Smooth muscle cell of the brain vasculature (primary cell): ENCODE measurements around the gene FAM174C.

Source experiments
- DNase-seq: peaks from one replicate; pipeline ENCODE4 v3.0.0-alpha.2; 2012; ENCODE audit warnings: low read depth, low spot score

The FAM174C gene

DNA sequence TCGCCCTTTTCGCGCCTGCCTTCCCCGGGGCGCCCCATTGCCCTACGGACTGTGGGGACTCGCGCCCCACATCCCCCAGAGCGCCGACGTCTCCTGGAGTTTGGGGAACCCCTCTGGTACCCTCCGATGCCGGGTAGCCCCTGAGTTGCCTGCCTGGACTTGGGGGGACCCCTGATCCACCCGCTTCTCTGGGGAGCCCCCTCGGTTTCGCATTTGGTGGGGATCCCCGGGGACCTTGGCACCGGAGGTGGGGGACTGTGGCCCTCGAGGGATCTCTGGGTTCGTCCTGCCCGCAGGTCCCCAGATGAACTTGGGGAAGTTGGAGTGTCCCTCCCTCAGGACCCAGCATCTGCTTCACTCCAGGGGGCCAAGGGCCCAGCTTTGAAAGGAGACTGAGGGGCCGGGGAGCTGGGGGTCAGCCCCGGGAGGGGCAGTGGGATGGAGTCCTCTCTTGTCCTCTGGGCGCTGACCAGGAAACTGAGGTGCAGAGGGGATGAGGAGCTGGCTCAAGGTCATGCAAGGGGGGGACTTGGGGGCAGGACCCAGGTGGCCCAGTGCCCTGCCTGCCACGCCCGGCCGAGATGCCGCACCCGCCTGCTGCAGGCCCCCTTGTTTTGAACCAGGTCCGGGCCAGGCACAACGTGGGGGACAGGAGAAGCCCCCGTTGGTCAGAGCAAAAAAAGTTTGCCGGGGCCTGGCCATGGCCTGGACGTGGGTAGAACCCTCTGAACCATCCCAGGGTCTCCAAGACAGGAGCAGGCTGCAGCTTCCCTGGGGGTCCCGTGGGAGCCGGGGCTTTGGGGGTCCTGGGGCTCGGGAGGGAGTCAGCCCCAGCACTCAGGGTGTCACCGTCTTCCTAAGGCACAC is 11.4 kb downstream of the FAM174C start:
- no peak for DNase-seq

DNA sequence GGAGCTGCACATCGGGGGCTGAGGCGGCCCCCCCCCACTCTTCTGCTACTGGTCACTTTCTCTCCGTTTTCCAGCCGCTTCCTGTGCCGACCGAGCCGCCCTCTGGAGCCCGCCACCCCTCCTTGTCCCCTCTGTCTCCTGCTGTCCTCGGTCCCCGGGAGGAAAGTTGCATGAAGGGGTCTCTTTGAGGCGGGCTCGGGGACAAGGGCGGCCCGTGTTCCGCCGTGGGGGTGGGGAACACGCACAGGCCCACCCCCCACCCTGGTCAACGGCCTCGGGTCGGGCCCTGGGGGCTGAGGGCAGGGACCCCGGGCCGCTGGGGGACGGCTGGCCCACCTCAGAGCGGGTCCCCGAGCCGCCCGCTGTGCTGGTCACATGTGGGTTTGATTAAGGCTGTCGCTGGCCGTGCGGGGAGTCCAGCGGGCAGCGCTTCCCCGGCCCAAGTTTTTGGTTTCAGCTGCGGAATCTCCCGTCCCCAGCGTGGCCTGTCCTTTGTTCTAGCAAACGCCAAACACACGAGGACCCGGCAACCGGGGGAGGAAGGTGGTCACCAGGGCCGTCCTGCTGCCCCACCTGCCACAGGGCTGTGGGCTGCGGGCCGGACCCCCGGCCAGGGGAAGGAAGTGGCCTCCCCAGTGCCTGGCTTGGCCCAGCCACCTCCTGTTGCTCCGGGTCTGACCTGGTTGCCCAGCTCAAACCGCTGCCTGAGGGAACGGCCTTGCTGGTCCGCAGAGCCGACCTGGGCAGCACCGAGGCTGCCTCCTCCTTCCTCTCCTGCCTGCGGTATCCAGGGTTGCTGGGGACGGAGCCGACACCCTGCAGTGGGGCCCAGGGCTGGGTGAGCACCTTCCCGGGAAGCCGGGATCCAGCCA is 12.3 kb downstream of the FAM174C start:
- DNase-seq = no peak

DNA sequence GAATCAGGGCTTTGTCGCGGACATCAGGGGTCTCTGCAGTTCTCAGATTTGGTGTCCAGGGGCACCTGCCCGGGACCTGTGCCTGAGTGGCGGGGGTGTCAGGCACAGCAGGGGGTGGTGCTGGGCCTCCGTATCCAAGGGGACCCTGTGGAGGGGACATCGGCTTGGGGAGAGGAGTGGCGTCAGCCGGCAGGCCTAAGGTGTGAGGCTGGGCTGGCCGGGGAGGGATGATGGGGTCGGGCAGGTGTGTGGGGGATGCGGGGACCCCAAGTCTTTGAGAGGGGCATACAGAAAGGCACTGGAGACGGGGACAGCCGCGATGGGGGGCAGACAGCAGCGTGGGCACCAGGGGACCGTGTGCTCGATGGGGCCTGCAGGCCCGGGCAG is 12.9 kb downstream of the FAM174C start:
- no peak for DNase-seq

DNA sequence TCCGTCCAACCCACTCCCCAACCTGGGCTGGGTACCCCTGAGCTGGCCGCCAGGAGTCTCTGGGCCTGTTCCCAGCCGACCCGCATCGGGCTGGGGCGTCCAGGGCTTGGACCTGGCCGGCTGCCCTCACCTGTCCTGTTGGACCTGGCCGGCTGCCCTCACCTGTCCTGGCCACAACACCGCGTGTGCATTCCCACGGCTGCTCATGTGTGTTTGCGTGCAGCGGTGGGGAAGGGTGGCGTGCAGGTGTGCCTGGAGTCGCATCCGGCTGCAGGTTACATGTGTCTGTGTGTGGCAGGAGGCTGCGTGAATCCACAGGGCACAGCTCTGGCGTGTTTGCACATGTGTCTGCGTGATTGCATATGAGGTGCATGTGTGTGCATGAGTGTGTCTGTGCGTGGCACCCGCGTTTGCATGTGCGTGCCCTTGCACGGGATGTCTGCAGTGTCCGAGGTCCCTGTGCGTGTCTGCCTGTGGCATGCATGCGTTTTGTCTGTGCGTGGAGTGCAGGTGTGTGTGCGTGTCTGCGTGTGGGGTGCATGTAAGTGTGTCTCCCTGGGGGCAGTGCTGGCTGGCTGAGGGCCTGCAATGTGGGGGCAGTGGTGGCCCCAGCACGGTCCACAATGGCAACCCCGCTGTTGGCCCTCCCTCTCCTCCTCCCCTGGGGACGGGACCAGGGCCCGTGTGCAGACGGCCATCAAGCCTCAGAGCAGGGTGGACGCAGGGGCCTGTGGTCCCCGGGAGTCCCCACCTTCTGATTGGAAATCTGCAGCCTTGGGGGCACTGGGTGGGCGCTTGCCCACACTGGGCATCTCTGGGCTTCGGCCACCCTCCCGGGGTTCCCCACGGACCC is 13.7 kb downstream of the FAM174C start:
- DNase-seq = no peak

DNA sequence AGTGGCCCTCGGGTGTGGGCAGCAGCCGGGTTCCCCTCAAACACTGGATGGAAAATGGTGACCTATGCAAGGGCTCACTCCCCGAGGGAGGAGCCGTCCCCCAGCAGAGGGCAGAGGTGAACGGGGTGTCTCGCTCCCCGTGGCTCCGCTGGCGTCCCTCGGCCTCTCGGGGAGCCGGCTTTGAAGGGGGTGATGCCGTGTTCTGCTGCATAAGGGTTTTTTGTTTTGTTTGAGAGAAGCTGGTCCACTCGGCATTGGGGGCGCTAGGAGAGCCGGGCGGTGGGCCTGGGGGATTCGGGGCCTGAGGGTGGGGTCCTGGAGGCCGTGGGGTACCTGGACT is 14.3 kb downstream of the FAM174C start:
- DNase-seq = no peak

DNA sequence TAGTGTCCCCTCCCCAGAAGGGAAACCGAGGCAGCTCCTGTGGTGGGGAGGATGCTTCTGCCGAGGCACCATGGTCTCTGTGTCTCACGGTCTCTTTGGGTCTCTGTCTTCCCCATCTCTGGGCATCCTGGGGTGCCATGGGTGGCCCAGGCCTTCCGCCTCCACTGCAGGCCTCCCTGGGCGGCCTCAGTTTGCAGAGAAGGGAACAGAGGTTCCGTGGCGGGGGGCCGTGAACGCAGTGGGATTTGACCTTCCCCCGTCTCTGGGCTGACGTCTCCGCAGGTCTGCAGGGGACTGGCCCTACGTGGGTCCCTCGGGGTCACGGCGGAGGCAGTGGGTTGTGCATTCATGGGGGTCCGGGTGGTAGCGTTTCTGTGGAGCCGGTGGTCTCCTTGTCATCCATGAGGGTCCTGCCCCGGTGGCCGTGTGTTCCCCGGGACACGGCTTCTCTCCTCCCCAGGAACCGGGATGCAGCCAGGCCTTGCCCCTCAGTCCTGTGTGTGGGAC is 14.9 kb downstream of the FAM174C start:
- no peak for DNase-seq

DNA sequence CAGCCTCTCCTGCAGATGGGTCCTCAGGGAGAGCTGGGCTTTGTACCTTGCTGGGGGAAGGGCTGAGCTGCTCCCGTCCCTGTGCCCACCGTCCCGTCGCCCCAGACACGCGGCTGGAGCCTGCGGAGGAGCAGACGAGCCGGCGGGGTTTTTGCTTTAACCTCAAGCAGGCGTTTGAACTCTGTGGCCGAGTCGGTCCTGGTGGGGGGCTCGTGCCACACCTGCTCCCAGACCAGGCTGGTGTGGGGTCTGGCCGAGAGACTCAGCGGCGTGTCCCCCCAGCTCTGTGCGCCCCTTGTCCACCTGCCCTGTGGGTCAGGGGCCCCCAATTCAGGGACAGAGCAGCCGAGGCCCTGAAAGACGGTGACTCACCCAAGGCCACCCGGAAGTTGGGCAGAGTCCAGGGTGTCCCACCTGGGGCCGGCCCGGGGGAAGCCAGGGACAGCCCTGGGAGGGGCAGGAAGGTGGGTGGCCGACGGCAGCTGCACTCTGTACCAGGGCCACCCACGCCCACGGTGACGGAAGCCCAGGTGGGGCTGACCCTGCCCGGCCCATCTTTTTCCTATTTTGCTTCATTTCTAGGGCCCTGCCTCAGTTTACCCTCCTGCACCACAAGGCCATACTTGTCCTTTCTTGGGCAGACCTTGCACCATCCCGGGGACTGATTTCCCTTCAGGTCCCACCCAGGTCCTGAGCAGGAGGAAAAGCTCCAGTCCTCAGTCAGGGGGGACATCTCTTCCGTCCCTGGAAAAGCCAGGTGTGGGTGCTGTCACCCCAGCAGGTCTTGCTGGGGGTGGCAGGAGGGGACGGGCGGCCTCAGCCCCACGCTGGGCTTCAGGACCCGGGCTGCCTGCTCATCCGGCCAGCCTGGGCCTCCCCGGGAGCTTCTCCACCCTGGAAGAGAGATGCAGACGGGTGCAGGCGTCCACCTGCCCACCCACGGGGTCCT is 15.6 kb downstream of the FAM174C start:
- no peak for DNase-seq

DNA sequence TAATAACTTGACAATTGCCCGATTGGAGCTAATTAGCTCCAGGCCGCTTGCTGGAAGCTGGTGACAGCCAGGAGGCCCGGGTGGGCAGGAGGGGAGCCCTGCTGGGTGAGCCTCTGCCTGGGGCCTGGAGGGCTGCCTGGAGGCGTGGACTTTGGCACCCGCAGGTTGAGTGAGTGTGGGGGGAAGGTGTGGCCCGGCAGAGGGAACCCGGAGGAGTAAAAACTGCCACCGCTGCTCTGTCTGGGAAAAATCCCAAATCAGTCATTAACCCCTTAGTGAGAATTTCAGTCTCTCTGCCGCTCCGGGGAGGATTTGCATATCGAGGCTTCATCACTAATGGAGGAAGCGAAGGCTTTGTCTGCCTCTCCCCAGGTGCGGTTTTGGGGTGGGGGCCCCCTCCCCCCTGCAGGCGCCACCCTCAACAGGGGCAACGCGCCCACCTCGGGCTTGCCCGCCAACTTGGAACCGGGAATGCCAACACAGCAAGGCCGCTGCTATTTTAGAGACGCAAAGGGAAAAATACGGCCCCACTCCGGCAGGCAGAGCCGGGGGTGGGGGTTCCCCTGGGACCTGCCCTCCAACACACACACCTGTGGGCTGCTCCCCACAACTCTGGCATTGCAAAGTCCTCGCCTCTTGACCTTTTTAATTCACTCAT is 16.6 kb downstream of the FAM174C start:
- no peak for DNase-seq

DNA sequence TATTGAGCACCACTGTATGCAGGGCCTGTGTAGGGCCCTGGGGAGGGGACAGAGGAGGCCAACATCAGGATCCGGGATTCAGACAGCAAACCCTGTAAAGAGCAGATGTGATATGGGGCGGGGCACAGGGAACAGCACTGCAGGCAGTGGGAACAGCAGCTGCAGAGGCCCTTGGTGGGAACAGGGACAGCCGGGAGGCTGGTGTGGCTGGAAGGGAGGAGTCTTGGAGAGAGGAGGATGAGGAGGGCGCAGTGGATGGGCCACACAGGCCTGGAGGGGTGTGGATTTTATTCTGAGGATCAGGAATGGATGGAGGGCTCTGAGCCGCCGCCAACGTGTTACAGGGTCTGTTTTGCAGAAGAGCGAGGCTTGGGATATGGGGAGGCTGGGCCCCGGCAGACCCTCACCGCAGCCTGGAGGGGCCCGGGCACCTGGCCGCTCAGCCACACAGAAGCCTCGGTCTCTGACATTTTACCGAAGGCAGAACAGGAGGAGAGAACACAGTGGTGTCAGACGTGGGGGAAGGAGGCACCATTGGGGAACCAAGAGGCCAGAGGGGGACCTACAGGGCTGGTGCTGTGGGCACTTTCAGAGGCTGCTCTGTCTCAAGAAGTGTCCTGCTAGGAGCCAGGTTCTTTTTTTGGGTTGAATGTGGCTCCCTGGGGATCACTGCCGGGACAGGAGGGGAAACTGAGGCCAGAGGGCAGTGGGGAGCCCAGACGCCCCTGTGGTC is 17.3 kb downstream of the FAM174C start:
- DNase-seq = no peak

DNA sequence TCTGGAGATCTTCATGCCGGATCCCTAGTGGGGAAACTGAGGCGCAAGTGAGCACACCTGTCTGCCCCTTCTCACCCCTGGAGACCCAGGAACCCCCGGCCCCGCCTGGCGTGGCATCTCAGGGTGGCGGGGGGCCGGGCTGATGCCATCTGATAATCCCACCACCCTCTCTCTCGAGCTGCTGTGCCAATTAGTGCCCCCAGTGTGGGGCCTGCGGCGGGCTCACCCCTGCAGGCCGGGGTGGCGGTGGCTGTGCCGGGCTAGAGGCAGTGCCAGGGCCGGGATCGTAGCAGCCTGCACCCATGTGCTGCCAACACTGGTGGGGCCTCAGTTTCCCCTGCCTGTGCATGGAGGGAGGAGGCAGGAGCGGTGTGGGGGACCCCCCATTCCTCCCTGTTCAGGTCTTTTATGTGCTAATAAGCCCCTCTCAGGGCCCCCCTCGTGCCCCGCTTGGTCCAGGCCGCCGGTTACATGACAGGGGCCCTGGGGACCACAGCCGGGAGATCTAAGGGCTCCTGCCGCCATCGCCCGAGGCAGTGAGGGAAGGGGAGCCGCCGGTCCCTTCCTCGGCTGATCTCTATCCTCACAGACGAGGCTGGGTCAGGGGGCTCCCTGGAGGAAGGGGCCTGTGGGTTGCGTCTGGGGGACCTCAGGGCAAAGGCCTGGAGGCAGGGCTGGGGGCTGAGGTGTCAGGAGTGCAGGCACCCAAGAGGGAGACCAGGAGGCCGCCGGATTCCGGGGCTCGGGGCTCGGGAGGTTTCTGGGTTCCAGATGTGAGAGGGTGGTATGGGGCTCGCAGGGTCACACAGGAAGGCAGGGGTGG is 18.7 kb downstream of the FAM174C start:
- no peak for DNase-seq

DNA sequence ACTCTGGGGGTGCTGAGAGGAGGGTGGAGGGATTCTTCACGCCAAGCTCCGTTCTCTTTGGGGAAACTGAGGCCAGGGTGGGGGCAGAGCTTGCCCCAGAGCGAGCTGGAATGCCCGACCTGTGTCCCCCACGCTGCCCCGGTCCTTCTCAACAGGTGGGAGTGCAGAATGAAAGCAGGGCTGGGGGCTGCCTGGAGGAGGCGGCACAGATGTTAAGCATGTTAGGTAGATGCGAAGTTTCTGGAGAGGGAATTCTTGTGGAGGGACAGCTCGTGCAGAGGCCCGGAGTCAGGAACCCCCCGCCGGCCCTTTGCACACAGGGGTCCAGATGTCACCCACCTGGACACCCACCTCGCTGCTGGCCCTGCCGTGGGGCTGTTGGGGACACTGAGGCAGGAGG is 19.4 kb downstream of the FAM174C start:
- no peak for DNase-seq

DNA sequence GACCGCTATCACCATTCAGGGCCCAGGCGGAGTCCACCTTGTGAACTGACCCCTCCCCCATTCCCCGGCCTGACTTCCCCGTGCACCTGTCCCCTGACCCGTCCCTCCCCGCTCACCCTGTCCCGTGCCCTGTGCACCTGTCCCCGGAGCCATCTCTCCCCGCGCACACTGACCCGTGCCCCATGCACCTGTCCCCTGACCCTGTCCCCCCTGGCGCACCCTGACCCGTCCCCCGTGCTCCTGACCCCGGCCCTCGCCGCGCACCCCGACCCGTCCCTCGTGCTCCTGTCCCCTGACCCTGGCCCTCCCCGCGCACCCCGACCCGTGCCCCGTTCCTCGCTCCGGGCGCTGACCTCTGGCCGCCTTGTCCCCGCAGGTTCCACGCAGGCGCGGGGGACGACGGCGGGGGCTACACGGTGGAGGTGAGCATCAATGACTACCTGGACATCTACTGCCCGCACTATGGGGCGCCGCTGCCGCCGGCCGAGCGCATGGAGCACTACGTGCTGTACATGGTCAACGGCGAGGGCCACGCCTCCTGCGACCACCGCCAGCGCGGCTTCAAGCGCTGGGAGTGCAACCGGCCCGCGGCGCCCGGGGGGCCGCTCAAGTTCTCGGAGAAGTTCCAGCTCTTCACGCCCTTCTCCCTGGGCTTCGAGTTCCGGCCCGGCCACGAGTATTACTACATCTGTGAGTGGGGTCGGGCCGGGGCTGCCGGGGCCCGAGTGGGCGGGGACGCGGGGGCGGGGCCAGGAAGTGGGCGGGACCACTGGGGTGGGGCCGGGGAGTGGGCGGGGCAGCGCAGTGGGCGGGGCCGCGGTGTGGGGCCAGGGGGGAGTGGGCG is 20.1 kb downstream of the FAM174C start:
- no peak for DNase-seq

DNA sequence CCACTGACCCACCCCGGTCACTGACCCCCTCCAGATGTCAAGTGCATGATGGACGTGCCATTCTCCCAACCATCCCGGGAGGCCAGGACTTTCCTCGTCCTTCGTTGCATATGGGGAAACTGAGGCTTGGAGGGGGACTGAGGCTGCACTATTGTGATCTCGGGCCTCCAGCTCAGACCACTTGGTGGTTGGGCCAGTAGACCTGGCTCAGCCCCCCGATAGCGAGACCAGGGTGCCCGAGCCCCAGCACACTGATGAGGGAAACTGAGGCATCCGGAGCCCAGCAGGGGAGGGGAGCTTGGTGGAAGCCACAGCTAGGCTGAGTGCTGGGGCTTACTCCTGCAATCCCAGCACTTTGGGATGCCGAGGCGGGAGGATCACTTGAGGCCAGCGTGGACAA is 20.7 kb downstream of the FAM174C start:
- no peak for DNase-seq

DNA sequence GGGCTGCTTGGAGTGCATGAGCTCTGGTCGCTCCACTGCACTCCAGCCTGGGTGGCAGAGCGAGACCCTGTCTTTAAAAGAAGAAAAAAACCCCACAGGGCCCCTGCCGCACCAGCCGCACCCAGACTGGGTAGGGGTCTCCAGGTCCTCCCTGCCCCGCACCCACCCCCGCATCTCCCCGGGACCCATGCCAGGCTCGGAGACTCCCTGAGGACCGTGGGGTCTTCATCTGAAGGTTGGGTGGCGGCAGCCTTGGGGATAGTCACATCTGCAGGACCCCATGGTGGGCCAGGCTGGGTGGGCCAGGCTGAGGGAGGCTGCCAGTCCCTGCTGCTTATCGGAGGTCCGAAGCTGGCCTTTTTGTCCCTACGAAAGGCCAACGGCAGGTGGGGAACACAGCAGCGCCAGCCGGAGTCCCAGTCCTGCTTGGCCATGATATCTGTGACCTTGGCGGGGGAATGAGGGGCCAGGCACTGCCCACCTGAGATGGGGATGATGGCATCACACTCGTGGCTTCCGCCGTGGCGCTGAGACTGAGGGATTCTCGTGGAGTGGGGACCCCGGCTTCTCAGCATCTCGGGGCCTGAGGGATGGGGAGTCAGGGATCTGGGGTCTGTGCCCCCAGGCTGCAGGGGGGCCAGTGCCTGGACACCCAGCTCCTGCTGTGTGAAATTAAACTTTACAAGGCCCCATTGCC is 21.4 kb downstream of the FAM174C start:
- no peak for DNase-seq

DNA sequence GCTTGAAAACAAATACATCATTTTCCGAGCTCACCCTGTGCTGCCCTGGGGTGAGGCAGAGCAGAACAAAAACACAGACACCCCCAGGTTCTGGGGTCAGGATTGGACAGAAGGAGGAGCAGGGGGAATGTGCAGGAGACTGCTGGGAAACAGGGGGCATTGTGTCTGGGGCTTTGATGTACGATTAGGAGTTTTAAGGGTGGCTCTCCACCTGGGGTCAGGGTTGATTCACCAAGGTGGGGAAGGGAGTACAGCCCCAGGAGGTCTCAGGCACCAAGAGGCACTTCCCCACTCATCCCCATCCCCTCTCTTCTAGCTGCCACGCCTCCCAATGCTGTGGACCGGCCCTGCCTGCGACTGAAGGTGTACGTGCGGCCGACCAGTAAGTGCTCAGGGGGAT is 22.9 kb downstream of the FAM174C start:
- no peak for DNase-seq

DNA sequence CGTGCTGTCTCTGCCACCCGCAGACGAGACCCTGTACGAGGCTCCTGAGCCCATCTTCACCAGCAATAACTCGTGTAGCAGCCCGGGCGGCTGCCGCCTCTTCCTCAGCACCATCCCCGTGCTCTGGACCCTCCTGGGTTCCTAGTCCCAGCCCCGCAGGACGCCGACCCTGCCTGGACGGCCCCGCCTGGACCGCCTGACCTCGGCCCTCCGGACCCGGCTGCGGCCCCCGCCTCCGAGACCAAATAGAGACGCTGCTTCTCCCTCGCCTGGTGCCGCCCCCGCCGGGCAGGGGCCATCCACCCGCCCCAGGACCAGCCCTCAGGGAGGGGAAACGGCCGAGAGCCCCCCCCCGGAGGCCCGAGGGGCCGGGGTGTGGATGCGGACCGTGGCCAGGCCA is 24.5 kb downstream of the FAM174C start:
- no peak for DNase-seq
